ENCODE results near the gene CXCL8. TPM values are rescaled to one million over a fixed set of nuclear protein-coding genes. Genes with fewer than 3 reads are reported as not detected.

The CXCL8 gene
- total and polyA plus RNA-seq, 2 donors (not counting 3 experiments of a cell fraction or from before 2014, with no cell fraction given) = 6.4 to 12.6 TPM

GRCh38 chr4:73701116-73701515, 39.3 kb upstream of the CXCL8 start:
- Histone ChIP-seq H3K9me1 (replicated peaks; ENCODE audit: control insufficient read depth, extremely low read depth, insufficient read depth, low read length) (no peaks in the 10 kb centered on the region), H3K4me3 (replicated peaks in 1 of 3; ENCODE audit: insufficient read depth in 1 of 3, low read depth in 1 of 3, low read length in 3 of 3) (no peak overlapping the region), H3K4me1 (ENCODE audit: control insufficient read depth, extremely low read depth, insufficient read depth, low read length) (peaks cover 47% of the 10 kb centered on the region), H3K36me3 (ENCODE audit: control insufficient read depth in 2 of 2, extremely low read depth in 1 of 2, insufficient read depth in 2 of 2, low read length in 2 of 2) (no peaks in the 10 kb centered on the region), H3K27me3 (ENCODE audit: control insufficient read depth in 2 of 2, insufficient read depth in 2 of 2, low read length in 2 of 2) (no peaks in the 10 kb centered on the region), H3K9me3 (replicated peaks; ENCODE audit: control insufficient read depth, insufficient read depth, low read length) (no peaks in the 10 kb centered on the region), H3K27ac (ENCODE audit: insufficient read depth, low read depth, low read length) (no peak overlapping the region), H2AFZ (ENCODE audit: low read depth, low read length) (no peak overlapping the region), H3K4me2 (ENCODE audit: insufficient read depth, low read length) (no peak overlapping the region), H4K20me1 (replicated peaks; ENCODE audit: control insufficient read depth, extremely low read depth, insufficient read depth, low read length) (no peaks in the 10 kb centered on the region), H3K9ac (replicated peaks; ENCODE audit: extremely low read depth, insufficient read depth, low read length) (no peak overlapping the region), H3K79me2 (ENCODE audit: control insufficient read depth, insufficient read depth, low read length) (no peaks in the 10 kb centered on the region)
- dilution Hi-C loops (cut with MboI; ENCODE audit: extremely low pct_ligation_motif_present, low sequenced_read_pairs) (no loop called here), intact Hi-C loops (cut with micrococcal nuclease) (no loop called here)
- DNase-seq (ENCODE audit: low read depth, low spot score) (no peak), FAIRE-seq (no peak)
- POLR2A ChIA-PET = no interaction called here
- CTCF ChIA-PET = interaction anchor here (1.9 kb wide), 1 partner anchor 21 kb away, joined by 4 read pairs; no protein-coding TSS in a partner anchor
- BruUV-seq (replicated peaks) = no TSS peak
- TF ChIP-seq JUN (IDR thresholded peaks at IDR 0.05; ENCODE audit: borderline replicate concordance, insufficient read depth, insufficient read length, low read depth) (no peak), MAX (IDR thresholded peaks at IDR 0.05; ENCODE audit: insufficient read depth, insufficient read length) (no peak), FOS (IDR thresholded peaks at IDR 0.05; ENCODE audit: borderline replicate concordance, insufficient read depth, low read length) (no peak), MYC (IDR thresholded peaks at IDR 0.05; ENCODE audit: low read depth, low read length) (no peak), GATA2 (IDR thresholded peaks at IDR 0.05; ENCODE audit: insufficient read depth, insufficient read length, low read depth, low read length) (no peak)
- TF ChIP-seq, protein P1, sequence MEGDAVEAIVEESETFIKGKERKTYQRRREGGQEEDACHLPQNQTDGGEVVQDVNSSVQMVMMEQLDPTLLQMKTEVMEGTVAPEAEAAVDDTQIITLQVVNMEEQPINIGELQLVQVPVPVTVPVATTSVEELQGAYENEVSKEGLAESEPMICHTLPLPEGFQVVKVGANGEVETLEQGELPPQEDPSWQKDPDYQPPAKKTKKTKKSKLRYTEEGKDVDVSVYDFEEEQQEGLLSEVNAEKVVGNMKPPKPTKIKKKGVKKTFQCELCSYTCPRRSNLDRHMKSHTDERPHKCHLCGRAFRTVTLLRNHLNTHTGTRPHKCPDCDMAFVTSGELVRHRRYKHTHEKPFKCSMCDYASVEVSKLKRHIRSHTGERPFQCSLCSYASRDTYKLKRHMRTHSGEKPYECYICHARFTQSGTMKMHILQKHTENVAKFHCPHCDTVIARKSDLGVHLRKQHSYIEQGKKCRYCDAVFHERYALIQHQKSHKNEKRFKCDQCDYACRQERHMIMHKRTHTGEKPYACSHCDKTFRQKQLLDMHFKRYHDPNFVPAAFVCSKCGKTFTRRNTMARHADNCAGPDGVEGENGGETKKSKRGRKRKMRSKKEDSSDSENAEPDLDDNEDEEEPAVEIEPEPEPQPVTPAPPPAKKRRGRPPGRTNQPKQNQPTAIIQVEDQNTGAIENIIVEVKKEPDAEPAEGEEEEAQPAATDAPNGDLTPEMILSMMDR (IDR thresholded peaks at IDR 0.05; ENCODE audit: extremely low read depth in 1 of 2, insufficient read depth in 1 of 2, low read depth in 1 of 2, low read length in 2 of 2) = no peak
